ENCODE data around the gene FFAR2. TPM values are rescaled to one million over a fixed set of nuclear protein-coding genes. Genes with fewer than 3 reads are reported as not detected.
A peak's percentile ranks its signal among the peaks of the same experiment; 100 is the strongest.

Gene FFAR2
- total and polyA plus RNA-seq, 4 donors = 0.25 to 0.84 (median 0.47) TPM

- no peak for TF ChIP-seq FOXA2 (IDR thresholded peaks at IDR 0.05)
- no peak for TF ChIP-seq TAF1 (conservative IDR thresholded peaks at IDR 0.05)
- TF ChIP-seq HNF4A (conservative IDR thresholded peaks at IDR 0.05) = no peak
- no peak for TF ChIP-seq JUND (IDR thresholded peaks at IDR 0.05)
Measured at GRCh38 chr19:35483089-35483488, 35.0 kb downstream of the FFAR2 start (continued).

- TF ChIP-seq SP1 (IDR thresholded peaks at IDR 0.05) (no peak), ZBTB33 (IDR thresholded peaks at IDR 0.05) (no peak), RAD21 (IDR thresholded peaks at IDR 0.05) (no peak)
- Histone ChIP-seq H3K27ac (ENCODE audit: low read depth in 1 of 2, low read length in 2 of 2) (no peak overlapping the region), H3K27me3 (ENCODE audit: control insufficient read depth in 4 of 4, insufficient read depth in 4 of 4, low read length in 3 of 4) (no peaks in the 10 kb centered on the region), H3K4me1 (ENCODE audit: control insufficient read depth in 4 of 4, insufficient read depth in 4 of 4, low read length in 3 of 4) (peaks cover 0 to 15% (median 7%) of the 10 kb centered on the region in 4 donors), H3K9me3 (ENCODE audit: control insufficient read depth in 4 of 4, low read length in 3 of 4) (no peaks in the 10 kb centered on the region), H3K4me3 (ENCODE audit: low read depth in 1 of 3, low read length in 3 of 3) (no peak overlapping the region), H3K9ac (ENCODE audit: low read depth in 1 of 2, low read length in 2 of 2) (no peak overlapping the region), H3K36me3 (ENCODE audit: control insufficient read depth in 4 of 4, insufficient read depth in 3 of 4, low read depth in 1 of 4, low read length in 3 of 4) (peaks cover 0 to 1% (median 0%) of the 10 kb centered on the region in 4 donors)
- DNase-seq (ENCODE audit: low spot score) = no peak
- 82% methylated on average over 7 of the region's 7 CpGs for whole genome bisulfite sequencing
Measured at GRCh38 chr19:35484252-35485036, 36.4 kb downstream of the FFAR2 start.

GRCh38 chr19:35486268-35486708 is 38.2 kb downstream of the FFAR2 start:
- 31% methylated on average over 3 of the region's 3 CpGs for WGBS
- TF ChIP-seq RAD21 (IDR thresholded peaks at IDR 0.05) = no peak
- TF ChIP-seq JUND (IDR thresholded peaks at IDR 0.05) = no peak
- TF ChIP-seq HNF4A (conservative IDR thresholded peaks at IDR 0.05) = peak; percentile 26 to 48
- no peak for TF ChIP-seq EGR1 (IDR thresholded peaks at IDR 0.05; ENCODE audit: low read depth in 2 of 2)
- no peak for TF ChIP-seq ATF3 (IDR thresholded peaks at IDR 0.05)
- TF ChIP-seq YY1 (IDR thresholded peaks at IDR 0.05) = no peak
- TF ChIP-seq FOXA2 (IDR thresholded peaks at IDR 0.05) = no peak
- TF ChIP-seq FOXA1 (IDR thresholded peaks at IDR 0.05) = no peak

GRCh38 chr19:35487656-35488182 is 39.7 kb downstream of the FFAR2 start:
- peaks cover 0 to 1% (median 0%) of the 10 kb centered on the region in 4 donors for H3K36me3 ChIP-seq (ENCODE audit: control insufficient read depth in 4 of 4, insufficient read depth in 3 of 4, low read depth in 1 of 4, low read length in 3 of 4)
- peaks cover 0 to 15% (median 7%) of the 10 kb centered on the region in 4 donors for H3K4me1 ChIP-seq (ENCODE audit: control insufficient read depth in 4 of 4, insufficient read depth in 4 of 4, low read length in 3 of 4)
- no peak overlapping the region for H3K9ac ChIP-seq (ENCODE audit: low read depth in 1 of 2, low read length in 2 of 2)
- TF ChIP-seq TAF1 (conservative IDR thresholded peaks at IDR 0.05) = no peak
- TF ChIP-seq GABPA (IDR thresholded peaks at IDR 0.05 in 1 of 2, conservative IDR thresholded peaks at IDR 0.05 in 1 of 2) = no peak
- TF ChIP-seq RXRA (IDR thresholded peaks at IDR 0.05) = no peak
- TF ChIP-seq FOXA2 (IDR thresholded peaks at IDR 0.05) = no peak
- TF ChIP-seq JUND (IDR thresholded peaks at IDR 0.05) = no peak
- TF ChIP-seq YY1 (IDR thresholded peaks at IDR 0.05) = no peak
- TF ChIP-seq SP1 (IDR thresholded peaks at IDR 0.05) = no peak
- TF ChIP-seq ZBTB33 (IDR thresholded peaks at IDR 0.05) = no peak
- WGBS = 94% methylated on average over 10 of the region's 10 CpGs
- no peak overlapping the region for H3K27ac ChIP-seq (ENCODE audit: low read depth in 1 of 2, low read length in 2 of 2)
- H3K27me3 ChIP-seq (ENCODE audit: control insufficient read depth in 4 of 4, insufficient read depth in 4 of 4, low read length in 3 of 4) = no peaks in the 10 kb centered on the region
- DNase-seq (ENCODE audit: low spot score) = no peak
- H3K4me3 ChIP-seq (ENCODE audit: low read depth in 1 of 3, low read length in 3 of 3) = no peak overlapping the region
- H3K9me3 ChIP-seq (ENCODE audit: control insufficient read depth in 4 of 4, low read length in 3 of 4) = no peaks in the 10 kb centered on the region

More at GRCh38 chr19:35486268-35486708, 38.2 kb downstream of the FFAR2 start:
- Histone ChIP-seq H3K4me3 (ENCODE audit: low read depth in 1 of 3, low read length in 3 of 3) (no peak overlapping the region), H3K9ac (ENCODE audit: low read depth in 1 of 2, low read length in 2 of 2) (no peak overlapping the region), H3K4me1 (ENCODE audit: control insufficient read depth in 4 of 4, insufficient read depth in 4 of 4, low read length in 3 of 4) (peaks cover 0 to 15% (median 7%) of the 10 kb centered on the region in 4 donors), H3K27ac (ENCODE audit: low read depth in 1 of 2, low read length in 2 of 2) (no peak overlapping the region), H3K36me3 (ENCODE audit: control insufficient read depth in 4 of 4, insufficient read depth in 3 of 4, low read depth in 1 of 4, low read length in 3 of 4) (peaks cover 0 to 1% (median 0%) of the 10 kb centered on the region in 4 donors), H3K27me3 (ENCODE audit: control insufficient read depth in 4 of 4, insufficient read depth in 4 of 4, low read length in 3 of 4) (no peaks in the 10 kb centered on the region), H3K9me3 (ENCODE audit: control insufficient read depth in 4 of 4, low read length in 3 of 4) (no peaks in the 10 kb centered on the region)
- DNase-seq (ENCODE audit: low spot score) = no peak
